HepG2 (cell line): ENCODE measurements around the gene ALCAM. TPM values are rescaled to one million over a fixed set of nuclear protein-coding genes. Genes with fewer than 3 reads are reported as not detected.

Experiments
- CENPX ChIP-seq: sonication (generic); formaldehyde crosslinking; IDR thresholded peaks from 2 replicates; pipeline ENCODE4 v1.9.0; 2021; ENCODE audit warnings: mild to moderate bottlenecking, missing genetic modification reagents, moderate library complexity
- ELF4 ChIP-seq: sonication (generic); formaldehyde crosslinking; IDR thresholded peaks from 2 replicates; pipeline ENCODE4 v1.5.0; 2020; ENCODE audit warnings: missing genetic modification reagents, mild to moderate bottlenecking, moderate library complexity, borderline replicate concordance
- GLMP ChIP-seq: sonication (generic); formaldehyde crosslinking; IDR thresholded peaks from 2 replicates; pipeline ENCODE4 v1.9.0; 2021; ENCODE audit warnings: missing genetic modification reagents, mild to moderate bottlenecking, borderline replicate concordance
- NFE2L2 ChIP-seq: fragments of 150-350 bp; IDR thresholded peaks from 2 replicates; pipeline ENCODE4 v1.6.1; 2014; ENCODE audit warnings: low read length
- RBM39 ChIP-seq: fragments of 200-400 bp; formaldehyde crosslinking; IDR thresholded peaks from one replicate; pipeline ENCODE4 v1.6.1; 2018; ENCODE audit warnings: antibody characterized with exemption, mild to moderate bottlenecking, low read depth, low read length; ENCODE audit not compliant: poor library complexity, severe bottlenecking
- RERE ChIP-seq: IDR thresholded peaks from 2 replicates; pipeline ENCODE4 v1.6.1; 2016; ENCODE audit warnings: low read depth, missing genetic modification reagents, missing compliant biosample characterization
- SMAD3 ChIP-seq: sonication (generic); formaldehyde crosslinking; IDR thresholded peaks from 2 replicates; pipeline ENCODE4 v1.4.0; 2020; ENCODE audit warnings: missing genetic modification reagents
- U2AF1 ChIP-seq: fragments of 200-400 bp; formaldehyde crosslinking; optimal IDR thresholded peaks from 2 replicates; pipeline ENCODE3; 2017; ENCODE audit warnings: mild to moderate bottlenecking, low read depth, low read length
- ZBTB10 ChIP-seq: sonication (generic); formaldehyde crosslinking; IDR thresholded peaks from 2 replicates; pipeline ENCODE4 v1.4.0; 2020; ENCODE audit warnings: missing genetic modification reagents, borderline replicate concordance
- ZFP37 ChIP-seq: sonication (generic); formaldehyde crosslinking; IDR thresholded peaks from 2 replicates; pipeline ENCODE4 v1.4.0; 2020; ENCODE audit warnings: missing genetic modification reagents, borderline replicate concordance
- ZNF274 ChIP-seq: sonication (generic); formaldehyde crosslinking; IDR thresholded peaks from 2 replicates; pipeline ENCODE4 v1.5.1; 2020; ENCODE audit warnings: mild to moderate bottlenecking, missing genetic modification reagents
- ZNF547 ChIP-seq: sonication (generic); formaldehyde crosslinking; IDR thresholded peaks from 2 replicates; pipeline ENCODE4 v1.5.1; 2020; ENCODE audit warnings: mild to moderate bottlenecking, missing genetic modification reagents
- ZNF609 ChIP-seq: sonication (generic); formaldehyde crosslinking; IDR thresholded peaks from 2 replicates; pipeline ENCODE4 v1.4.0; 2020; ENCODE audit warnings: mild to moderate bottlenecking, missing genetic modification reagents, borderline replicate concordance
- ZNF768 ChIP-seq: sonication (generic); formaldehyde crosslinking; IDR thresholded peaks from 2 replicates; pipeline ENCODE4 v1.4.0; 2020; ENCODE audit warnings: missing genetic modification reagents
- polyA plus RNA-seq, 8 experiments: library from polyadenylated mRNA; depleted of rRNA in 3 of 8; stranded (reverse) in 7 of 8; unstranded in 1 of 8; fragments of >200 nt; fragmentation: Illumina TruSeq in 4 of 8; extraction: Trizol in 4 of 8; gene quantifications; 2 replicates each; pipeline versions ENCODE4 v1.2.1 to v1.2.3, GENCODE V29; 2011 to 2016; ENCODE audit warnings: low read depth in 4 of 8, missing spikeins in 1 of 8, mixed read lengths in 1 of 8; ENCODE audit not compliant: insufficient read depth in 1 of 8
- total RNA-seq, 5 experiments: library from RNA; depleted of rRNA; stranded (reverse); fragments of >200 nt; fragmentation: Illumina TruSeq; extraction: Trizol; gene quantifications; 2 replicates each; pipeline ENCODE4 v1.2.3, GENCODE V29; 2016; ENCODE audit warnings: low read depth in 1 of 5

Gene ALCAM
- total and polyA plus RNA-seq, 2 of the 13 experiments (the other 11 are each of a cell fraction or from before 2014, with no cell fraction given), result 26.0 to 33.1 TPM

- TF ChIP-seq U2AF1, result peak; percentile 30
- peak; percentile 63; the same call in 1 of the 2 replicates for TF ChIP-seq SMAD3 (CRISPR knock-in tag)
- TF ChIP-seq ZNF547 (CRISPR knock-in tag), result peak; percentile 66
- peak; percentile 21; the same call in 1 of the 2 replicates for TF ChIP-seq ZNF768 (CRISPR knock-in tag)
- no peak for TF ChIP-seq RERE (CRISPR knock-in tag)
- TF ChIP-seq RBM39, result no peak
- TF ChIP-seq ZNF609 (CRISPR knock-in tag), result 0 out of 2 replicates have a peak, but pooled peaks have one; percentile 37
- peak; percentile 62; the same call in 1 of the 2 replicates for TF ChIP-seq ZBTB10
- TF ChIP-seq ZNF274 (CRISPR knock-in tag), result peak; percentile 67; the same call in 1 of the 2 replicates
- TF ChIP-seq ZFP37, result peak; percentile 81; the same call in 1 of the 2 replicates
- TF ChIP-seq CENPX (CRISPR knock-in tag), result no peak
- no peak for TF ChIP-seq NFE2L2
- TF ChIP-seq ELF4 (CRISPR knock-in tag), result no peak
- TF ChIP-seq GLMP (CRISPR knock-in tag), result no peak
These were observed at the start of gene ALCAM (continued) for GRCh38 chr3:105366326-105367062.
